IPS-18a (cell line): Measurements from ENCODE around the gene PLXNC1.

Source experiments
- H3K27ac ChIP-seq: one replicate; pipeline ENCODE4 v1.5.1; 2013; ENCODE audit warnings: low read length
- H3K27me3 ChIP-seq: one replicate; pipeline ENCODE4 v1.6.1; 2013; ENCODE audit warnings: mild to moderate bottlenecking, low read length; ENCODE audit not compliant: control insufficient read depth, insufficient read depth
- H3K36me3 ChIP-seq: one replicate; pipeline ENCODE4 v1.6.1; 2013; ENCODE audit warnings: low read depth, low read length; ENCODE audit not compliant: control insufficient read depth
- H3K4me1 ChIP-seq: one replicate; pipeline ENCODE4 v1.6.1; 2013; ENCODE audit warnings: low read depth, low read length; ENCODE audit not compliant: control insufficient read depth
- H3K4me3 ChIP-seq: one replicate; pipeline ENCODE4 v1.5.1; 2013; ENCODE audit warnings: low read length
- H3K9ac ChIP-seq: one replicate; pipeline ENCODE4 v1.6.1; 2013; ENCODE audit warnings: mild to moderate bottlenecking, low read length, moderate library complexity
- H3K9me3 ChIP-seq: one replicate; pipeline ENCODE4 v1.6.1; 2013; ENCODE audit warnings: low read depth, low read length; ENCODE audit not compliant: control insufficient read depth

PLXNC1 gene

DNA sequence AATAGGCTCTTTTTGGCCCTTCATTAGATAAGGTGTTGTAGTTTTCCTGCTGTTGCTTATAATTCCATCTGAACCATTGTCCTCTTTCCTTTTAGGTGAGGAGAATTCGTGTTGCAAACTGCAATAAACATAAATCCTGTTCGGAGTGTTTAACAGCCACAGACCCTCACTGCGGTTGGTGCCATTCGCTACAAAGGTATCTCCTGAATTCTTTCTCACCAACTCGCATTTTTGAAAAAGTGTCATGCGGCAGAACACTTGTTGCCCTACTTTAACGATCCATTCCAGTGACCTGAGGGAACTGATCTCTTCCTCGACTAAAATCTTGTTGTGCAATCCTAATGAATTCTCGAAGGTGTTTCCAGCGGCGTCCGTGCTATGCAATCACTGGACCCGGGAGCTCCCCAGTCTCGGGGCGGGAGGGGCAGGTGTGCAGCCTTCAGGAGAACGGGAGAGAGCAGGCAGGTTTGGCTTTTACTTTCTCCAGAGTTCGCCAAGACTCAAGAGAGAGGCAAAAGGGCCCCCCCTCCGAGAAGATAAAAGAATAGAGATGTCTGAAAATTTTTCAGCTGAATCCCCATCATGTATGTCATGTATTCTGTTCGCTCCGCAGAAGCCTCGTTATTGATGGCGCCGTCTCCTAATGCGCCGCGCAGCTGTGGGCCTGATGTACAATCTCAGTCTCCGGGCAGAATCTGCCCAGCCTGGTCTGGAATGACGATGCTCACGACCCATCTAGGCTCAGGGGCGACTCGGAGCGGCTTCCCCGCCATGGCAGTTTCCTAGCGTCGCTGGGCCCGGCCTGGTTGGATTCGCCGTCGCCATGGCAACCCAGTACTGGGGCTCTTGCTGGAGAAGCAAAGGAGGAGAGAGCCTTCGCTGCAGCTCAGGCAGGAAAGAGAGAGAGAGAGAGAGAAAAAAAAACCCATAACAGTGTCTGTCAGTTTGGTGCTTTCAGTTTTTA is 38.2 kb downstream of the PLXNC1 start:
- H3K27ac ChIP-seq = no peak overlapping the region
- no peak overlapping the region for H3K9ac ChIP-seq
- no peaks in the 10 kb centered on the region for H3K36me3 ChIP-seq
- peak overlapping the region; percentile 39 for H3K4me3 ChIP-seq
- no peaks in the 10 kb centered on the region for H3K9me3 ChIP-seq
- peaks cover 17% of the 10 kb centered on the region for H3K4me1 ChIP-seq
- H3K27me3 ChIP-seq = peaks cover 31% of the 10 kb centered on the region

DNA sequence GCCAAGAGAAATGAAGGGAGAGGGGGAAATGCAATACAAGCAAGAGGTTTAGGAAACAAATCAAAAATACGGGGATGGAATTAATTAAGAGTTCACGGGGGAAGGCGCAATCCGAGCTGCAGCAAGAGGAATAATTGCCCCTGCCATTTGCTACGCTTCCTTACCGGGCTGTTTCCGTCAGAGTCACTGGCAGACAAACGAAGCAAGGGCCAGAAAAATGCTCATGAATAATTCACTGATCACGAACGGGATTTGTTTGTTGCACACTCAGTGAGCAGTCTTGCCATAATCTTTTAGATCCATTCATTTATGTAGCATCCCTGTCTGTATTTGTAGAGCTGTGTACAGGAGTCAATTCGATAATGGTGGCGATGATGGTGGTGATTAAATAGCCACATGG is 39.0 kb downstream of the PLXNC1 start:
- H3K9me3 ChIP-seq = no peaks in the 10 kb centered on the region
- H3K36me3 ChIP-seq = no peaks in the 10 kb centered on the region
- H3K27me3 ChIP-seq = peaks cover 31% of the 10 kb centered on the region
- H3K4me3 ChIP-seq = peak overlapping the region; percentile 39
- peaks cover 17% of the 10 kb centered on the region for H3K4me1 ChIP-seq
- H3K9ac ChIP-seq = no peak overlapping the region
- H3K27ac ChIP-seq = no peak overlapping the region

GRCh38 chr12:94190623-94191022 is 42.2 kb downstream of the PLXNC1 start:
- no peak overlapping the region for H3K4me3 ChIP-seq
- no peak overlapping the region for H3K27ac ChIP-seq
- peaks cover 17% of the 10 kb centered on the region for H3K4me1 ChIP-seq
- H3K9me3 ChIP-seq = no peaks in the 10 kb centered on the region
- H3K36me3 ChIP-seq = no peaks in the 10 kb centered on the region
- H3K9ac ChIP-seq = no peak overlapping the region
- peaks cover 22% of the 10 kb centered on the region for H3K27me3 ChIP-seq

- no peaks in the 10 kb centered on the region for H3K9me3 ChIP-seq
- H3K4me1 ChIP-seq = peaks cover 17% of the 10 kb centered on the region
- H3K27ac ChIP-seq = no peak overlapping the region
- no peaks in the 10 kb centered on the region for H3K36me3 ChIP-seq
- H3K4me3 ChIP-seq = no peak overlapping the region
- peaks cover 18% of the 10 kb centered on the region for H3K27me3 ChIP-seq
- no peak overlapping the region for H3K9ac ChIP-seq
Measured at GRCh38 chr12:94191023-94191422, 42.6 kb downstream of the PLXNC1 start.

- Histone ChIP-seq H3K36me3 (no peaks in the 10 kb centered on the region), H3K9me3 (no peaks in the 10 kb centered on the region), H3K9ac (no peak overlapping the region), H3K4me1 (peaks cover 11% of the 10 kb centered on the region), H3K27me3 (peaks cover 11% of the 10 kb centered on the region), H3K27ac (no peak overlapping the region), H3K4me3 (no peak overlapping the region)
Measured at GRCh38 chr12:94191811-94192210, 43.4 kb downstream of the PLXNC1 start.

- no peaks in the 10 kb centered on the region for H3K36me3 ChIP-seq
- H3K27me3 ChIP-seq = peaks cover 5% of the 10 kb centered on the region
- no peak overlapping the region for H3K9ac ChIP-seq
- peaks cover 4% of the 10 kb centered on the region for H3K4me1 ChIP-seq
- no peak overlapping the region for H3K27ac ChIP-seq
- no peak overlapping the region for H3K4me3 ChIP-seq
- H3K9me3 ChIP-seq = no peaks in the 10 kb centered on the region
Measured at GRCh38 chr12:94192506-94192905, 44.1 kb downstream of the PLXNC1 start.

- Histone ChIP-seq H3K4me1 (no peaks in the 10 kb centered on the region), H3K27me3 (no peaks in the 10 kb centered on the region), H3K9ac (no peak overlapping the region), H3K36me3 (no peaks in the 10 kb centered on the region), H3K4me3 (no peak overlapping the region), H3K27ac (no peak overlapping the region), H3K9me3 (no peaks in the 10 kb centered on the region)
Measured at GRCh38 chr12:94193168-94193567, 44.8 kb downstream of the PLXNC1 start.

- Histone ChIP-seq H3K9me3 (no peaks in the 10 kb centered on the region), H3K4me1 (no peaks in the 10 kb centered on the region), H3K27me3 (no peaks in the 10 kb centered on the region), H3K4me3 (no peak overlapping the region), H3K27ac (no peak overlapping the region), H3K36me3 (no peaks in the 10 kb centered on the region), H3K9ac (no peak overlapping the region)
Measured at GRCh38 chr12:94195483-94195882, 47.1 kb downstream of the PLXNC1 start.

DNA sequence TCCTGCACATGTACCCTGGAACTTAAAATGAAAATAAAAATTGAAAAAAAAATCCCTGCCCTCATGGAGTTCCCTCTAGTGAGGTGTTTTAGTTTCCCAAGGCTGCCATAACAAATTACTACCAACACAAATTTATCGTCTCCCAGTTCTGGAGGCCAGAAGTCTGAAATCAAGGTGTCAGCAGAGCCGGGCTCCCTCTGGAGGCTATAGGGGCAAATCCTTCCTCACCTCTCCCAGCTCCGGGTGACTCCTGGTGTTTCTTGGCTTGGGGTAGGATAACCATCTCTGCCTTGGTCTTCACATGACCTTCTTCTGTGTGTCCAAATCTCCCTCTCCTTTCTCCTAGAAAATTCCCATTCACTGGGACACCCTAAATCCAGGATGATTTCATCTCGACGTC is 50.1 kb downstream of the PLXNC1 start:
- H3K4me3 ChIP-seq = no peak overlapping the region
- no peaks in the 10 kb centered on the region for H3K36me3 ChIP-seq

GRCh38 chr12:94198872-94199271 is 50.5 kb downstream of the PLXNC1 start:
- H3K9ac ChIP-seq = no peak overlapping the region
- H3K27me3 ChIP-seq = no peaks in the 10 kb centered on the region
- no peaks in the 10 kb centered on the region for H3K9me3 ChIP-seq
- peaks cover under 1% of the 10 kb centered on the region for H3K4me1 ChIP-seq
- no peak overlapping the region for H3K4me3 ChIP-seq
- no peak overlapping the region for H3K27ac ChIP-seq
- H3K36me3 ChIP-seq = no peaks in the 10 kb centered on the region

More for the DNA sequence above, 50.1 kb downstream of the PLXNC1 start:
- Histone ChIP-seq H3K27ac (no peak overlapping the region), H3K9me3 (no peaks in the 10 kb centered on the region), H3K9ac (no peak overlapping the region), H3K4me1 (no peaks in the 10 kb centered on the region), H3K27me3 (no peaks in the 10 kb centered on the region)

- no peak overlapping the region for H3K4me3 ChIP-seq
- H3K9me3 ChIP-seq = no peaks in the 10 kb centered on the region
- no peaks in the 10 kb centered on the region for H3K27me3 ChIP-seq
- H3K9ac ChIP-seq = no peak overlapping the region
- H3K36me3 ChIP-seq = no peaks in the 10 kb centered on the region
- H3K4me1 ChIP-seq = peaks cover 7% of the 10 kb centered on the region
- no peak overlapping the region for H3K27ac ChIP-seq
Measured at GRCh38 chr12:94200069-94200468, 51.7 kb downstream of the PLXNC1 start.

- H3K9me3 ChIP-seq = no peaks in the 10 kb centered on the region
Measured at GRCh38 chr12:94200695-94201094, 52.3 kb downstream of the PLXNC1 start.

More at GRCh38 chr12:94200695-94201094, 52.3 kb downstream of the PLXNC1 start:
- Histone ChIP-seq H3K27ac (no peak overlapping the region), H3K4me3 (no peak overlapping the region), H3K4me1 (peaks cover 7% of the 10 kb centered on the region), H3K36me3 (no peaks in the 10 kb centered on the region), H3K27me3 (no peaks in the 10 kb centered on the region), H3K9ac (no peak overlapping the region)
